ENCODE results near the gene SART3. TPM values are rescaled to one million over a fixed set of nuclear protein-coding genes. Genes with fewer than 3 reads are reported as not detected.

The SART3 gene
- total RNA-seq, 4 donors from 2014 or later: 28.7 to 71.8 (median 53.2) TPM

DNA sequence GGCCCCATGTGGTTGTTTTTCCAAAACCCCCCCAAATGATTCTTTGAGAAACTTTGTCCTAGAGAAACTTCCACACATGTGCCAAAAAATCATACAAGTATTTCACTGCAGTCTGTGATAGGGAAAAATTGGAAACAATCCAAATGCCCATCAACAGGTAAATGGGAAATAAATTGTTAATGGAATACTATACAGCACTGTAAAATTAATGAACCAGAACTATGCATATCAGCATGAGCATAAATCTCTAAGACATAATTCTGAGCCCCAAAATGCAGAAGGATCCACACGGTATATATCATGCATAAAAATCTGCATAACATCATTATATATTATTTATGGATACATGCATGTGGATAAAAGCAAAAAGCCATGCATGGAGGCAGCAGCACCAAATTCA lies 51.2 kb downstream of the SART3 start:
- TF ChIP-seq, protein P1, sequence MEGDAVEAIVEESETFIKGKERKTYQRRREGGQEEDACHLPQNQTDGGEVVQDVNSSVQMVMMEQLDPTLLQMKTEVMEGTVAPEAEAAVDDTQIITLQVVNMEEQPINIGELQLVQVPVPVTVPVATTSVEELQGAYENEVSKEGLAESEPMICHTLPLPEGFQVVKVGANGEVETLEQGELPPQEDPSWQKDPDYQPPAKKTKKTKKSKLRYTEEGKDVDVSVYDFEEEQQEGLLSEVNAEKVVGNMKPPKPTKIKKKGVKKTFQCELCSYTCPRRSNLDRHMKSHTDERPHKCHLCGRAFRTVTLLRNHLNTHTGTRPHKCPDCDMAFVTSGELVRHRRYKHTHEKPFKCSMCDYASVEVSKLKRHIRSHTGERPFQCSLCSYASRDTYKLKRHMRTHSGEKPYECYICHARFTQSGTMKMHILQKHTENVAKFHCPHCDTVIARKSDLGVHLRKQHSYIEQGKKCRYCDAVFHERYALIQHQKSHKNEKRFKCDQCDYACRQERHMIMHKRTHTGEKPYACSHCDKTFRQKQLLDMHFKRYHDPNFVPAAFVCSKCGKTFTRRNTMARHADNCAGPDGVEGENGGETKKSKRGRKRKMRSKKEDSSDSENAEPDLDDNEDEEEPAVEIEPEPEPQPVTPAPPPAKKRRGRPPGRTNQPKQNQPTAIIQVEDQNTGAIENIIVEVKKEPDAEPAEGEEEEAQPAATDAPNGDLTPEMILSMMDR (IDR thresholded peaks at IDR 0.05): no peak
- TF ChIP-seq EP300 (IDR thresholded peaks at IDR 0.05): no peak
- TF ChIP-seq POLR2AphosphoS5 (IDR thresholded peaks at IDR 0.05): no peak
- no peak for TF ChIP-seq POLR2A (IDR thresholded peaks at IDR 0.05)
- ATAC-seq: no peak
- Histone ChIP-seq H3K4me1 (peaks cover 0 to 13% (median 0%) of the 10 kb centered on the region in 3 donors), H3K9me3 (no peaks in the 10 kb centered on the region), H3K4me3 (no peak overlapping the region), H3K27me3 (peaks cover 6% of the 10 kb centered on the region), H3K36me3 (no peaks in the 10 kb centered on the region), H3K27ac (no peak overlapping the region)
- 89 to 100% methylated on average over 1 of the region's 1 CpG for WGBS, 2 donors (ENCODE audit: low coverage in 1 of 2)

DNA sequence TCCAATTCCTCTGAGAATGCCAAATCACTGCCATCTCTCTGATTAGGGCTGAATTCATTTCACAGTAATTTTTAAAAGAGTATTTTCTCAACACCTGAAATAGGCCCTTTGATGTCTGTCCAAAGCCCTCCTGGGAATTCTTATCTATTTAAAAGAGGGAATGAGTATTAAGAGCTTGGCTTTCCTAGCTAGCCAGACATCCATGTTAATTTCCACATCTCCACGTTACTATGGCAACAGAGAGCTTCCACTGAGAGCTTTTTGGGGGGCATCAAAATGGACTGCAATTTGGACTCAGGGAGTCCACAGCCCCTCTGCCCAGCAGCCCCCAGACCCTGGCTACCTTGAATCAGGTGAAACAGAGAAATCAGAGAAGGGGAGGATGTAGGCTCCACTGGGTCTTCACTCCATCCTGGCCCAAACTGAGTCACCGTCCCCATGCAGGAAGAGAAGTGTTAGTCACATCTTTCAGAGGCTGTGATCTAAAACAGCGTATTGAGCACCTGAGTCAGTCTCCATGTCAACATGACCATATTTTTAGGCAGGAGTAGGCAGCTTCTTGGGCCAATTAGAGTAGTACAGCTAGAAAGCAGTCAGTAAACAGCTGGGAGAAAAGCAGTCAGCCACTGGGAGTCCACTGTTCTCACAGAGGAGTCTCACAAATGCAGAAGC lies 52.9 kb downstream of the SART3 start:
- TF ChIP-seq EP300 (IDR thresholded peaks at IDR 0.05) (no peak), POLR2AphosphoS5 (IDR thresholded peaks at IDR 0.05) (no peak), POLR2A (IDR thresholded peaks at IDR 0.05) (no peak)
- TF ChIP-seq, protein P1 (IDR thresholded peaks at IDR 0.05): no peak
- H3K27ac ChIP-seq: no peak overlapping the region
- peaks cover 23% of the 10 kb centered on the region for H3K27me3 ChIP-seq
- H3K4me3 ChIP-seq: no peak overlapping the region
- ATAC-seq: no peak
- H3K9me3 ChIP-seq: peaks cover 0 to 4% (median 0%) of the 10 kb centered on the region in 3 donors
- WGBS, 2 donors (ENCODE audit: low coverage in 1 of 2): 52% methylated on average over 3 of the region's 3 CpGs; no CpG with 5 or more reads in 1 of the 2 donors
- H3K36me3 ChIP-seq: no peaks in the 10 kb centered on the region
- H3K4me1 ChIP-seq: peaks cover 0 to 9% (median 0%) of the 10 kb centered on the region in 3 donors

DNA sequence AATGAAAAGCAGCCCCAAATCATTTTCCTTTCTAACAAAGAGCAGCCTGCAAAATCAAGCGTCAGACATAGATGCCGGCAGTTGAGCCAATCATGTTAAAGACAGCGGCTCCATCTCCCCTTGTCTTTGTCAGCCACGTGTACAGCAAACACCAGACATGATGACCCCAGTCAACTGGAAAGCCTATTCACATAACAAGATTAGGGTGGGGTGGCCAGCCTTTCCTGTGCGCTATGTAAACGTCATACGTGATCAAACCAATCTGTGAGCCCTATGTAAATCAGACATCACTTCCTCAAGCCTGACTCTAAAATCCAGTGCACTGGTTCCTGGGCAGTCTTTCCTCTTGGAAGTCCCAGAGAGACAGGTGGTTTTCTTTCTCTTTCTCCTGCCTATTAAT lies 55.8 kb downstream of the SART3 start:
- H3K36me3 ChIP-seq: no peaks in the 10 kb centered on the region
- TF ChIP-seq POLR2A (IDR thresholded peaks at IDR 0.05) (no peak), EP300 (IDR thresholded peaks at IDR 0.05) (no peak), POLR2AphosphoS5 (IDR thresholded peaks at IDR 0.05) (no peak)
- TF ChIP-seq, protein P1 (IDR thresholded peaks at IDR 0.05): no peak
- ATAC-seq: no peak
- H3K9me3 ChIP-seq: peaks cover 0 to 13% (median 0%) of the 10 kb centered on the region in 3 donors
- H3K4me3 ChIP-seq: no peak overlapping the region
- H3K4me1 ChIP-seq: no peaks in the 10 kb centered on the region
- no peak overlapping the region for H3K27ac ChIP-seq
- peaks cover 41% of the 10 kb centered on the region for H3K27me3 ChIP-seq
- WGBS, 2 donors (ENCODE audit: low coverage in 1 of 2): 53 to 65% methylated on average over 4 to 7 of the region's 7 CpGs

DNA sequence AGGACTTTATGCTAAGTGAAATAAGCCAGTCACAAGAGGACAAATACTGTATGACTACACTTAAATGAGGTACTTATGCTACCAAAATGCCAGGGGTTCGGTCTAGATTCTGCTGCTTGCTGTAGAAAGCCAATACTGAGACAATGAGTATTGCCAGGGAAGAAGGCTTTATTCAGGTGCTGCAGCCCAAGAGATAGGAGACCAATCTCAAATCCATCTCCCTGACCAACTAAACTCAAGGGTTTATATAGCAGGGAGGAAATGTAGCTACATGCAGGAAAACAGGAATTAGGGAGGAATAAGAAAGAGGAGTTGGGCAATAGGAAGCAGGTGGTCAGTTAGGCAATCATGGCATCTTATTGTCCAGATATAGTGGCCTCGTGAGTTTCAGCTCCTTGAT lies 58.1 kb downstream of the SART3 start:
- TF ChIP-seq EP300 (IDR thresholded peaks at IDR 0.05): no peak
- TF ChIP-seq POLR2AphosphoS5 (IDR thresholded peaks at IDR 0.05): no peak
- TF ChIP-seq, protein P1 (IDR thresholded peaks at IDR 0.05): no peak
- no peak for TF ChIP-seq POLR2A (IDR thresholded peaks at IDR 0.05)
- no peak for ATAC-seq
- H3K9me3 ChIP-seq: peaks cover 0 to 13% (median 0%) of the 10 kb centered on the region in 3 donors
- peaks cover 62% of the 10 kb centered on the region for H3K27me3 ChIP-seq
- no peaks in the 10 kb centered on the region for H3K36me3 ChIP-seq
- WGBS, 2 donors (ENCODE audit: low coverage in 1 of 2): 81 to 87% methylated on average over 2 of the region's 2 CpGs
- no peaks in the 10 kb centered on the region for H3K4me1 ChIP-seq
- no peak overlapping the region for H3K4me3 ChIP-seq
- no peak overlapping the region for H3K27ac ChIP-seq

DNA sequence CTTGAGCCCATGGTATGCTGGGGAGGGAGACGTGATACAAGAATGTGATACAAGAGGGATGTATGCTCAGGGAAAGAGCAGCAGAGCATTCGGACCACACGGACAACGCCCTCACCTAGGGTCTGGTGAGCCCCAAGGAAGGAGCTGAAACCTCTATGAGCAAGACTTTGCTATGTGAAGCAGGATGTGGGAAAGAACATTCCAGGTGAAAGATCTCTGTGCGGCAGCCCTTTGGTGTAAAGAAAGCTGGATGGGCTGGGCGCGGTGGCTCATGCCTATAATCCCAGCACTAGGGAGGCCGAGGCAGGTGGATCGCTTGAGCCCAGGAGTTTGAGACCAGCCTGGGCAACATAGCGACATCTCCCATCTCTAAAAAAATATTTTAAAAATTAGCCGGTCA lies 62.8 kb downstream of the SART3 start:
- Histone ChIP-seq H3K9me3 (peaks cover 0 to 9% (median 0%) of the 10 kb centered on the region in 3 donors), H3K27ac (no peak overlapping the region), H3K27me3 (peaks cover 73% of the 10 kb centered on the region), H3K4me3 (no peak overlapping the region), H3K4me1 (no peaks in the 10 kb centered on the region), H3K36me3 (no peaks in the 10 kb centered on the region)
- ATAC-seq: no peak
- 74 to 83% methylated on average over 10 of the region's 11 CpGs for WGBS, 2 donors (ENCODE audit: low coverage in 1 of 2)
- TF ChIP-seq EP300 (IDR thresholded peaks at IDR 0.05): no peak
- TF ChIP-seq POLR2A (IDR thresholded peaks at IDR 0.05): no peak
- TF ChIP-seq, protein P1 (IDR thresholded peaks at IDR 0.05): no peak
- TF ChIP-seq POLR2AphosphoS5 (IDR thresholded peaks at IDR 0.05): no peak

Data from gastroesophageal sphincter (tissue), 4 donors.